ENCODE data around the gene EPHB1. TPM values are rescaled to one million over a fixed set of nuclear protein-coding genes. Genes with fewer than 3 reads are reported as not detected.

Gene EPHB1
- total RNA-seq, 2 donors from 2014 or later, result 0.68 to 0.71 TPM

- Histone ChIP-seq H3K4me3 (no peak overlapping the region), H3K27me3 (replicated peaks; ENCODE audit: insufficient read depth) (no peaks in the 10 kb centered on the region), H3K27ac (no peak overlapping the region), H3K36me3 (no peaks in the 10 kb centered on the region), H3K4me1 (ENCODE audit: control insufficient read depth in 1 of 2, low read depth in 2 of 2) (no peaks in the 10 kb centered on the region), H3K9me3 (peaks cover 4% of the 10 kb centered on the region)
- DNase-seq (ENCODE audit: low spot score), result no peak
- ATAC-seq (ENCODE audit: insufficient number of reproducible peaks, low FRiP score, low read depth), result no peak
- TF ChIP-seq CTCF (IDR thresholded peaks at IDR 0.05), result no peak
Measured at GRCh38 chr3:134928392-134928791, 133.3 kb downstream of the EPHB1 start.

- no peaks in the 10 kb centered on the region for H3K4me1 ChIP-seq (ENCODE audit: control insufficient read depth in 1 of 2, low read depth in 2 of 2)
- DNase-seq (ENCODE audit: low spot score), result no peak
- no peak overlapping the region for H3K27ac ChIP-seq
- H3K36me3 ChIP-seq, result no peaks in the 10 kb centered on the region
- H3K4me3 ChIP-seq, result no peak overlapping the region
- no peak for TF ChIP-seq CTCF (IDR thresholded peaks at IDR 0.05)
- H3K27me3 ChIP-seq (replicated peaks; ENCODE audit: insufficient read depth), result no peaks in the 10 kb centered on the region
- peaks cover 4% of the 10 kb centered on the region for H3K9me3 ChIP-seq
- ATAC-seq (ENCODE audit: insufficient number of reproducible peaks, low FRiP score, low read depth), result no peak
Measured at GRCh38 chr3:134928819-134929218, 133.8 kb downstream of the EPHB1 start.

- no peak for TF ChIP-seq CTCF (IDR thresholded peaks at IDR 0.05)
- no peaks in the 10 kb centered on the region for H3K36me3 ChIP-seq
- no peak overlapping the region for H3K27ac ChIP-seq
- DNase-seq (ENCODE audit: low spot score), result no peak
- no peaks in the 10 kb centered on the region for H3K9me3 ChIP-seq
- no peak overlapping the region for H3K4me3 ChIP-seq
- ATAC-seq (ENCODE audit: insufficient number of reproducible peaks, low FRiP score, low read depth), result no peak
- H3K4me1 ChIP-seq (ENCODE audit: control insufficient read depth in 1 of 2, low read depth in 2 of 2), result no peaks in the 10 kb centered on the region
- H3K27me3 ChIP-seq (replicated peaks; ENCODE audit: insufficient read depth), result no peaks in the 10 kb centered on the region
Measured at GRCh38 chr3:134929976-134930375, 134.9 kb downstream of the EPHB1 start.

GRCh38 chr3:134931045-134931785, 136.2 kb downstream of the EPHB1 start:
- ATAC-seq (ENCODE audit: insufficient number of reproducible peaks, low FRiP score, low read depth) (no peak), DNase-seq (ENCODE audit: low spot score) (no peak)
- Histone ChIP-seq H3K9me3 (no peaks in the 10 kb centered on the region), H3K4me3 (no peak overlapping the region), H3K27me3 (replicated peaks; ENCODE audit: insufficient read depth) (no peaks in the 10 kb centered on the region), H3K4me1 (ENCODE audit: control insufficient read depth in 1 of 2, low read depth in 2 of 2) (no peaks in the 10 kb centered on the region), H3K27ac (no peak overlapping the region), H3K36me3 (no peaks in the 10 kb centered on the region)
- no peak for TF ChIP-seq CTCF (IDR thresholded peaks at IDR 0.05)

GRCh38 chr3:134932035-134932434, 137.0 kb downstream of the EPHB1 start:
- no peak overlapping the region for H3K4me3 ChIP-seq
- H3K27me3 ChIP-seq (replicated peaks; ENCODE audit: insufficient read depth), result no peaks in the 10 kb centered on the region
- no peak for TF ChIP-seq CTCF (IDR thresholded peaks at IDR 0.05)
- H3K27ac ChIP-seq, result no peak overlapping the region
- no peaks in the 10 kb centered on the region for H3K4me1 ChIP-seq (ENCODE audit: control insufficient read depth in 1 of 2, low read depth in 2 of 2)
- no peaks in the 10 kb centered on the region for H3K36me3 ChIP-seq
- H3K9me3 ChIP-seq, result no peaks in the 10 kb centered on the region
- DNase-seq (ENCODE audit: low spot score) (no peak), ATAC-seq (ENCODE audit: insufficient number of reproducible peaks, low FRiP score, low read depth) (no peak)
